Measurements from ENCODE around the gene MR1. TPM values are rescaled to one million over a fixed set of nuclear protein-coding genes. Genes with fewer than 3 reads are reported as not detected.

MR1 gene
- polyA plus RNA-seq, 1 of the 3 experiments (the other 2 are of a cell fraction), result 7.0 TPM

- peaks cover 10% of the 10 kb centered on the region in 2 experiments; a peak in 3 of 4 replicates for H3K4me1 ChIP-seq (ENCODE audit: control insufficient read depth in 1 of 2, insufficient read depth in 2 of 2, low read depth in 1 of 2, low read length in 1 of 2)
- H3K79me2 ChIP-seq (ENCODE audit: insufficient read depth), result peaks cover 87% of the 10 kb centered on the region
- WGBS (ENCODE audit: low lambda C conversion rate), result 100% methylated on average over 2 of the region's 2 CpGs
- no peaks in the 10 kb centered on the region for H3K9me2 ChIP-seq
- H3K9me3 ChIP-seq, result no peaks in the 10 kb centered on the region
- no peak overlapping the region for H3K27ac ChIP-seq (ENCODE audit: low read depth in 2 of 2, low read length in 1 of 2)
- DNase-seq, result no peak
- no peak overlapping the region for H3K4me2 ChIP-seq
- H4K20me1 ChIP-seq (ENCODE audit: insufficient read depth), result peaks cover 23% of the 10 kb centered on the region
- H2AFZ ChIP-seq (ENCODE audit: low read depth), result no peak overlapping the region
- TF ChIP-seq GATA2 (CRISPR knock-in tag; IDR thresholded peaks at IDR 0.05) (no peak), MAX (IDR thresholded peaks at IDR 0.05; ENCODE audit: low read depth) (no peak), RAD21 (IDR thresholded peaks at IDR 0.05; ENCODE audit: low read length) (no peak), REST (IDR thresholded peaks at IDR 0.05; ENCODE audit: low read depth, low read length) (no peak), MEF2A (IDR thresholded peaks at IDR 0.05; ENCODE audit: borderline replicate concordance, low read depth) (no peak), RFX5 (IDR thresholded peaks at IDR 0.05; ENCODE audit: low read length) (no peak), GABPA (IDR thresholded peaks at IDR 0.05; ENCODE audit: low read depth) (no peak), ELF1 (IDR thresholded peaks at IDR 0.05) (no peak), USF2 (IDR thresholded peaks at IDR 0.05; ENCODE audit: borderline replicate concordance, low read depth, low read length) (no peak), MXI1 (IDR thresholded peaks at IDR 0.05; ENCODE audit: low read depth, low read length) (no peak), SIN3A (IDR thresholded peaks at IDR 0.05; ENCODE audit: borderline replicate concordance, low read depth, low read length) (no peak)
- POLR2A ChIA-PET, result no interaction called here
- no peaks in the 10 kb centered on the region for H3K27me3 ChIP-seq (ENCODE audit: insufficient read depth)
- CTCF ChIA-PET, result no interaction called here
- H3K36me3 ChIP-seq (replicated peaks in 1 of 2; ENCODE audit: control insufficient read depth in 1 of 2, insufficient read depth in 2 of 2, low read length in 1 of 2), result no peaks in the 10 kb centered on the region
- no peak overlapping the region for H3K9ac ChIP-seq
- no peak overlapping the region for H3K4me3 ChIP-seq (ENCODE audit: low read depth in 2 of 2, low read length in 1 of 2)
- peaks cover 14% of the 10 kb centered on the region for H3F3A ChIP-seq (replicated peaks; ENCODE audit: insufficient read depth)
Observed at GRCh38 chr1:181014477-181015250, 19.1 kb upstream of the MR1 start.

- no peak overlapping the region for H3K4me2 ChIP-seq
- POLR2A ChIA-PET, result no interaction called here
- CTCF ChIA-PET, result no interaction called here
- H3K9ac ChIP-seq, result no peak overlapping the region
- H3F3A ChIP-seq (replicated peaks; ENCODE audit: insufficient read depth), result peaks cover 13% of the 10 kb centered on the region
- no peaks in the 10 kb centered on the region for H3K9me2 ChIP-seq
- H3K4me1 ChIP-seq (ENCODE audit: control insufficient read depth in 1 of 2, insufficient read depth in 2 of 2, low read depth in 1 of 2, low read length in 1 of 2), result peaks cover 10 to 14% of the 10 kb centered on the region in 2 experiments; a peak in 3 of 4 replicates
- DNase-seq, result no peak
- no peak overlapping the region for H3K27ac ChIP-seq (ENCODE audit: low read depth in 2 of 2, low read length in 1 of 2)
- H3K79me2 ChIP-seq (ENCODE audit: insufficient read depth), result peaks cover 89% of the 10 kb centered on the region
- H3K27me3 ChIP-seq (ENCODE audit: insufficient read depth), result no peaks in the 10 kb centered on the region
- no peak overlapping the region for H2AFZ ChIP-seq (ENCODE audit: low read depth)
- H3K36me3 ChIP-seq (replicated peaks in 1 of 2; ENCODE audit: control insufficient read depth in 1 of 2, insufficient read depth in 2 of 2, low read length in 1 of 2), result no peaks in the 10 kb centered on the region
- no peak overlapping the region for H3K4me3 ChIP-seq (ENCODE audit: low read depth in 2 of 2, low read length in 1 of 2)
- H4K20me1 ChIP-seq (ENCODE audit: insufficient read depth), result peaks cover 28% of the 10 kb centered on the region
- no peaks in the 10 kb centered on the region for H3K9me3 ChIP-seq
- TF ChIP-seq YY1 (IDR thresholded peaks at IDR 0.05; ENCODE audit: low read depth) (no peak), GABPA (IDR thresholded peaks at IDR 0.05; ENCODE audit: low read depth) (no peak), RAD21 (IDR thresholded peaks at IDR 0.05; ENCODE audit: low read length) (no peak), PBX3 (IDR thresholded peaks at IDR 0.05) (no peak), MXI1 (IDR thresholded peaks at IDR 0.05; ENCODE audit: low read depth, low read length) (no peak), NFIC (IDR thresholded peaks at IDR 0.05; ENCODE audit: borderline replicate concordance) (no peak), SIN3A (IDR thresholded peaks at IDR 0.05; ENCODE audit: borderline replicate concordance, low read depth, low read length) (no peak), REST (IDR thresholded peaks at IDR 0.05; ENCODE audit: low read depth, low read length) (no peak), TEAD4 (IDR thresholded peaks at IDR 0.05; ENCODE audit: borderline replicate concordance, insufficient read depth) (no peak), RFX5 (IDR thresholded peaks at IDR 0.05; ENCODE audit: low read length) (no peak), EP300 (IDR thresholded peaks at IDR 0.05; ENCODE audit: borderline replicate concordance in 1 of 2, low read depth in 1 of 2, low read length in 1 of 2) (no peak)
Observed at GRCh38 chr1:181015251-181015615, 18.6 kb upstream of the MR1 start.

Measured in SK-N-SH (cell line).